H1 (cell line): ENCODE measurements around the gene BCL2. TPM values are rescaled to one million over a fixed set of nuclear protein-coding genes. Genes with fewer than 3 reads are reported as not detected.

ENCODE experiments used
- CHD7 ChIP-seq: fragments of 300-600 bp; sonication (generic); IDR thresholded peaks from 2 replicates; pipeline ENCODE4 v1.7.1; 2012; ENCODE audit warnings: low read length, moderate library complexity, mild to moderate bottlenecking, inconsistent platforms; ENCODE audit not compliant: insufficient replicate concordance
- TBP ChIP-seq: IDR thresholded peaks from 2 replicates; pipeline ENCODE4 v1.6.1; 2011; ENCODE audit warnings: low read depth, low read length, improper control_type of control experiment
- polyA plus RNA-seq, 7 experiments: library from polyadenylated mRNA; depleted of rRNA in 3 of 7; stranded (reverse) in 5 of 7; unstranded in 2 of 7; fragments of >200 nt in 5 of 7; fragments of 200-250 nt in 2 of 7; gene quantifications; 1 replicate in 5 of 7; 2 replicates in 1 of 7; 4 replicates in 1 of 7; pipeline versions ENCODE4 v1.2.1 to v1.2.3, GENCODE V29; 2011 to 2013; ENCODE audit warnings: missing spikeins in 2 of 7, mixed read lengths in 2 of 7
- total RNA-seq: library from RNA; stranded (reverse); fragmentation: NEBNext Ultra II Directional; extraction: Animal tissue kit (Norgen Biotek cat#: 25700); gene quantifications from 2 replicates; pipeline ENCODE4 v1.2.1, GENCODE V29; 2021
- TF ChIP-seq, protein P1 (sequence below): IDR thresholded peaks from 2 replicates; pipeline ENCODE4 v1.6.1; 2012; ENCODE audit warnings: inconsistent platforms

BCL2 gene
- total and polyA plus RNA-seq, 2 of the 8 experiments (the other 6 are each of a cell fraction or from before 2014, with no cell fraction given) = 0.59 to 4.5 TPM

DNA sequence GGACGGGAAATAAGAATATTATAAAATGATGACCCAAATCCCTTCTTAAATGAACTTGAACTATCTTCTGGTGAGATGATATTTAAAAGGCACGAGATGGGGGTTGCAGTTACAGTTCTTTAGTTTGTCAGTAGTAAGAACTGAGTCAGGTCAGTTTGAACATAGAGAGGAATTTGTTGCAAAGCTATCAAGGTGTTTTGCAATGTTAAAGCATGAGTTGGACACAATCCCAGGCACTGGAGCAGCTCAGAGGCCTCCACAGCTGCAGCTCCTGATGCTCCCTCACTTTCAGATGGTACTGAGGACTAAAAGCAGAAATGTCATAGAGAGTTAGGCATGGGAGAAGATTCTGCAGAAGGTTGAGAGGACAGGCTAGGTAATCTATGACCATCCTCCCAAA lies 236.0 kb downstream of the BCL2 start (continued):
- TF ChIP-seq CHD7 (no peak), TBP (no peak)
- TF ChIP-seq, protein P1, sequence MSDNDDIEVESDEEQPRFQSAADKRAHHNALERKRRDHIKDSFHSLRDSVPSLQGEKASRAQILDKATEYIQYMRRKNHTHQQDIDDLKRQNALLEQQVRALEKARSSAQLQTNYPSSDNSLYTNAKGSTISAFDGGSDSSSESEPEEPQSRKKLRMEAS = no peak
